LHCN-M2 (cell line): ENCODE results near the gene RNASEH2A. TPM values are rescaled to one million over a fixed set of nuclear protein-coding genes. Genes with fewer than 3 reads are reported as not detected.

Experiments
- DNase-seq: peaks from one replicate; pipeline ENCODE4 v3.0.0-alpha.2; 2012; ENCODE audit warnings: low read depth
- total RNA-seq: library from RNA; depleted of rRNA; stranded (reverse); fragments of >200 nt; gene quantifications from 2 replicates; pipeline ENCODE4 v1.2.3, GENCODE V29; 2014

RNASEH2A gene
- total RNA-seq, 1 experiment from 2014 or later = 59.5 TPM

DNA sequence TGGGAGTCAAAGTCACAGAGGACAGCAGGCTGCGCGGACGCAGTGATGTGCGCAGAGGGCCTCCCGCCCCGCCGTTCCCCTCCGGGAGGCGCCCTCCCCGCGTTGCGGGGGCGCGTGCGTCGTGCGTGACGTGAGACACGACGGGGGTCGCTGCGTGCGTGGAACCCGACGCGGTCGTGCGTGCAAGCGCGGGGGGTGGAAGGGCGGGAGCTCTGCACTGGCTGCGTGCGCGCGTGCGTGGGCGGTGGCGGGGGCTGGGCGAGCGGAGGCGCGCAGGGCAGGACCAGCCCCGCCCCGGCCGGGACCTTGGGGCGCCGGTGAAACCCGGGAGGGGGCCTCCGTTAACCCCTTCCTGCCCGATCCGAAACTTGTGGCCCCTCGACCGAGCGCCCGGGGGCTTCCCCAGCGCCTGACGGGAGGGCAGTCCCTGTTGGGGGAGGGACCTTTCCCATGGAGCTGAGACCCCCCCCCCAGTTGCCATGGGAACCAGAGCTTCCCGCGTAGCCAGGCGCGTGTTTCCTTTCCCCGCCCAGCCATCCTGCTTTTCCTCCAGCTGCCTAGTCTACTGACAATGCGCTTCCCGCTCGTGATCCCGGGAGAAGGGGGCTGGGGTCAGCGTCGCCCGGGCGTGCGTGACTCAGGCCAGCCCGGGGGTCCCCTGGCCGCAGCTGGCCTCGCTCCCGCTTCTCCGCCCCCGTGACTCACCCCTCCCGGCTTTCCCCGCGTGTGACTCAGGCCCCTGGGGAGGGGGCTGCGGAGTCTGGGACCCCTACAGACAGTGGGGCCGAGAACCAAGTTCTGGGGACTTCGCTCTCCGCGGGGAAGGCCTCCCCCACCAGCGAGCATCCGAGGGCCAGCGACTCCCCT is 23.7 kb upstream of the RNASEH2A start:
- peak; percentile 76 for DNase-seq

DNA sequence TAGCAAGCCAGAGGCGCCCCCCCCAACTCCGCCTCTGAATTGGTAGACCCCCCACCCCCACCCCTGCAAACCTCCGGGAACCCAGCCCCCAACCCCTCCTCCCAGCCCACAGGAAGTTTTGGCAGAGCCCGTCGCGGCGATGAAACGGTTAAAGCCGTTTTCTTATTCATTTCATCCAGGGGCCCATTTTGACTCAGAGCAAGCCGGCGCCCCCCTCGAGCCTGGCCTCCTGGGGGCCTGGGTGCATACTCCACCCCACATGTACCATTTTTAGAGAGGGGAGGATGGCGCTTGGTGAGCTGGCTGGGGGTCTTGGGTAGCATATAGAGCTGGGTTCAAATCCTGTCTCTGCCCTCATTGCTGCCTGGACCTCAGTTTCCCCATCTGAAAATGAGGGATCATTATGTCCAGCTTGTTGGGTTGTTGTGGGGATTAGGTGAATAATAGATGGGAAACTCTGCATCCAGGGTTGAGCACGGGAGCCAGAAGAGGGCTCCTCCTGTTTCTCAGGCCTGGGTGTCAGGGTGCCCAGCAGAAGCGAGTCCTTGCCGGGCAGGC is 23.0 kb upstream of the RNASEH2A start:
- DNase-seq = no peak

DNA sequence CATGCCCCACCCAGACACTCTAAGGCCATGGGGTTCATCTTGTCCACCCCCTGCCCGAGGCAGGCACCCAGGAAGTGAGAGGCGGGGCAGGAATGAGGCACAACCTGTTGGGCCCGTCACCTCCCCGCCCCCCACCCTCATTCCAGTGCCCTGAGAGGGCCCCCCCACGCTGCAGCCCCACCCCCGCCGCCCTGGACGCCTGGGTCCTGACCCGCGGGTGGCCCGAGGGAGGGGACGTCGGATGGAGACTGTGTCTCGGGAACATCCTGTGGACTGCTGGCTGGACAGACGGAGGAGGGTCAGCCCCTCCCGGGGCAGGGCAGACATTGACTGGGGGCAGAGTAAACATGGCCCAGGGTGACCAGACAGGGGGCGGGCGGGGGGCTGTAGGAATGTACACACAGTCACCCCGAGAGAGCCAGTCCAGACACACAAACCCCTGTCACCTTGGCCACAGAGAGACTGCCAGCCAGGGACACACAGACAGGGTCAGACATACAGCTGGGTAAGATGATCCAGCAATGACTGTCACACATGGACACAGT is 22.5 kb upstream of the RNASEH2A start:
- no peak for DNase-seq

- no peak for DNase-seq
Observed at GRCh38 chr19:12784394-12784870, 22.0 kb upstream of the RNASEH2A start.

DNA sequence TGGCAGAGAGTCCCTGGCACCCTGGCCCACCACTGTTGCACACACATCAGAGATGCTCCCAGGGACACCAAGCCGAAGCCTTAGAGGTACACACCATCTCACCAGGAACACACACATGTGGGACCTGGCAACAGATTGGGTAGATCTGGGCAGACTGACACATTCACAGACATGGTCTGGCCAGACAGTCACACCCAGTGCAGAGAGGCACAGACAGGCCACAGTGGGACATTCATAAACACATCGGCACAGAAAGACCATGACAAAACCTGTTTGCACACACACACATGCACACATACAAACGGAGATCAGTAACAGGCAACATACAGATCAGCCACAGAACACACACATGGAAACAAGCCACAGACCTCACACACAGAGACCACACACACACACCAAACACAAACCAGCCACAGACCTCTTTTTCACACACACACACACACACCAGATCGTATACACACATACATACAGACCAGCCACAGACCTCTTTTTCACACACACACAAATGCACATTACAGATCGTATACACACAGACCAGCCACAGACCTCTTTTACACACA is 21.4 kb upstream of the RNASEH2A start:
- DNase-seq = no peak

GRCh38 chr19:12785431-12786031 is 20.9 kb upstream of the RNASEH2A start:
- DNase-seq = no peak

GRCh38 chr19:12786141-12786870 is 20.1 kb upstream of the RNASEH2A start:
- DNase-seq = peak; percentile 44

GRCh38 chr19:12786952-12787351 is 19.4 kb upstream of the RNASEH2A start:
- DNase-seq = no peak

DNA sequence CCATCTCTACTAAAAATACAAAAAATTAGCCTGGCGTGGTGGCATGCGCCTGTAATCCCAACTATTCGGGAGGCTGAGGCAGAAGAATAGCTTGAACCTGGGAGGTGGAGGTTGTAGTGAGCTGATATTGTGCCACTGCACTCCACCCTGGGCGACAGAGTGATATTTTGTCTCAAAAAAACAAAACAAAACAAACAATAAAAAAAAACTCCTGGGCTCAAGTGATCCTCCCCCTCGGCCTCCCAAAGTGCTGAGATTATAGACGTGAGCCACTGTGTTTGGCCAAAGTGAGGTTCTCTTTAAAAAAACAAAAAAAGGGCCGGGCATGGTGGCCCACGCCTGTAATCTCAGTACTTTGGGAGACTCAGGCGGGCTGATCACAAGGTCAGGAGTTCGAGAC is 18.9 kb upstream of the RNASEH2A start:
- no peak for DNase-seq

- no peak for DNase-seq
Observed at GRCh38 chr19:12788042-12788681, 18.2 kb upstream of the RNASEH2A start.

- peak; percentile 83 for DNase-seq
Observed at GRCh38 chr19:12788682-12789097, 17.7 kb upstream of the RNASEH2A start.

GRCh38 chr19:12789098-12789903 is 17.1 kb upstream of the RNASEH2A start:
- DNase-seq = no peak

- peak; percentile 95 for DNase-seq
Observed at GRCh38 chr19:12789904-12790619, 16.3 kb upstream of the RNASEH2A start.

DNA sequence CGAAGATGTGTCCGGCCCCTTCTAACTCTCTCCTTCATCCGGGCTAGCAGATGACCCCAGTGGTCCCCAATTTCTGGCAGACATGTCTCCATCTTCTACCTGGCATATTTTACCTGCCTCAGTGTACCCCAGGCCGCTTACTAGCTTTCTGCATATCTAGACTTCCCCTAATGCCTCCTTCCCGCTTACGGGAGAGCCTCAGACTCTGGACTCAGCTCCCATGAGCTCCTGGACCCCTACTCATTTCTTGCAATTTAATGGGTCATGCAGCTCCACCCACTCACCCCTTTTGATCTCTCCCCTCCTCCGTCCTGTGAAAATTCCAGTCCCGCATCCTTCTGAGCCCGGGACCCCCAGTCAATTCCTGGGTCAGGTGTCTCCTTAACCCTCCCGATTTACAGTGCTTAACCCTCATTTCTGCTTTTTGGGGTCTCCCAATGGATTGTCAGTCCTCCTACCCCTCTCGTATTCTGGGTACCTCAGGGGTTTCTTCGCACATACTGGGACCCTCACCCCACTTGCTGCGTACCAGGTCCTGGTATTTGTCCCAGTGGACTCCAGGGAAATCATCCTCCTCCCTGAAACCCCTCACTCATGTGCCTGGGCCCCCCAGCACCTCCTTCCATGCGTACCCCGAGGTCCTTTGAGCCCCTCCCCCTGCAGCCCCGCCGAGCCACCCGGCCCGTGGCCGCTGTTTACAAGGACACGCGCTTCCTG is 15.6 kb upstream of the RNASEH2A start:
- DNase-seq = no peak

DNA sequence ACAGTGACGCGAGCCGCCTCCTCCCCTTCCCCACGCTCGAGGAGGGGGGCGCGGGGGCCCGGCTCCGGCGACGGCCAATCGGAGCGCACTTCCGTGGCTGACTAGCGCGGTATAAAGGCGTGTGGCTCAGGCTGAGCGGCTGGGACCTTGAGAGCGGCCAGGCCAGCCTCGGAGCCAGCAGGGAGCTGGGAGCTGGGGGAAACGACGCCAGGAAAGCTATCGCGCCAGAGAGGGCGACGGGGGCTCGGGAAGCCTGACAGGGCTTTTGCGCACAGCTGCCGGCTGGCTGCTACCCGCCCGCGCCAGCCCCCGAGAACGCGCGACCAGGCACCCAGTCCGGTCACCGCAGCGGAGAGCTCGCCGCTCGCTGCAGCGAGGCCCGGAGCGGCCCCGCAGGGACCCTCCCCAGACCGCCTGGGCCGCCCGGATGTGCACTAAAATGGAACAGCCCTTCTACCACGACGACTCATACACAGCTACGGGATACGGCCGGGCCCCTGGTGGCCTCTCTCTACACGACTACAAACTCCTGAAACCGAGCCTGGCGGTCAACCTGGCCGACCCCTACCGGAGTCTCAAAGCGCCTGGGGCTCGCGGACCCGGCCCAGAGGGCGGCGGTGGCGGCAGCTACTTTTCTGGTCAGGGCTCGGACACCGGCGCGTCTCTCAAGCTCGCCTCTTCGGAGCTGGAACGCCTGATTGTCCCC is 14.9 kb upstream of the RNASEH2A start, which contains the start of gene JUNB:
JUNB (plus strand) TSS at position 142 of the 706 bp plus-strand sequence; CDS start at position 428, 286 bp downstream.
- peak; percentile 95 for DNase-seq

DNA sequence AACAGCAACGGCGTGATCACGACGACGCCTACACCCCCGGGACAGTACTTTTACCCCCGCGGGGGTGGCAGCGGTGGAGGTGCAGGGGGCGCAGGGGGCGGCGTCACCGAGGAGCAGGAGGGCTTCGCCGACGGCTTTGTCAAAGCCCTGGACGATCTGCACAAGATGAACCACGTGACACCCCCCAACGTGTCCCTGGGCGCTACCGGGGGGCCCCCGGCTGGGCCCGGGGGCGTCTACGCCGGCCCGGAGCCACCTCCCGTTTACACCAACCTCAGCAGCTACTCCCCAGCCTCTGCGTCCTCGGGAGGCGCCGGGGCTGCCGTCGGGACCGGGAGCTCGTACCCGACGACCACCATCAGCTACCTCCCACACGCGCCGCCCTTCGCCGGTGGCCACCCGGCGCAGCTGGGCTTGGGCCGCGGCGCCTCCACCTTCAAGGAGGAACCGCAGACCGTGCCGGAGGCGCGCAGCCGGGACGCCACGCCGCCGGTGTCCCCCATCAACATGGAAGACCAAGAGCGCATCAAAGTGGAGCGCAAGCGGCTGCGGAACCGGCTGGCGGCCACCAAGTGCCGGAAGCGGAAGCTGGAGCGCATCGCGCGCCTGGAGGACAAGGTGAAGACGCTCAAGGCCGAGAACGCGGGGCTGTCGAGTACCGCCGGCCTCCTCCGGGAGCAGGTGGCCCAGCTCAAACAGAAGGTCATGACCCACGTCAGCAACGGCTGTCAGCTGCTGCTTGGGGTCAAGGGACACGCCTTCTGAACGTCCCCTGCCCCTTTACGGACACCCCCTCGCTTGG is 14.1 kb upstream of the RNASEH2A start:
- peak; percentile 58 for DNase-seq

- no peak for DNase-seq
Observed at GRCh38 chr19:12792853-12793289, 13.5 kb upstream of the RNASEH2A start.
